ENCODE results near the gene FLAD1.

Gene FLAD1

DNA sequence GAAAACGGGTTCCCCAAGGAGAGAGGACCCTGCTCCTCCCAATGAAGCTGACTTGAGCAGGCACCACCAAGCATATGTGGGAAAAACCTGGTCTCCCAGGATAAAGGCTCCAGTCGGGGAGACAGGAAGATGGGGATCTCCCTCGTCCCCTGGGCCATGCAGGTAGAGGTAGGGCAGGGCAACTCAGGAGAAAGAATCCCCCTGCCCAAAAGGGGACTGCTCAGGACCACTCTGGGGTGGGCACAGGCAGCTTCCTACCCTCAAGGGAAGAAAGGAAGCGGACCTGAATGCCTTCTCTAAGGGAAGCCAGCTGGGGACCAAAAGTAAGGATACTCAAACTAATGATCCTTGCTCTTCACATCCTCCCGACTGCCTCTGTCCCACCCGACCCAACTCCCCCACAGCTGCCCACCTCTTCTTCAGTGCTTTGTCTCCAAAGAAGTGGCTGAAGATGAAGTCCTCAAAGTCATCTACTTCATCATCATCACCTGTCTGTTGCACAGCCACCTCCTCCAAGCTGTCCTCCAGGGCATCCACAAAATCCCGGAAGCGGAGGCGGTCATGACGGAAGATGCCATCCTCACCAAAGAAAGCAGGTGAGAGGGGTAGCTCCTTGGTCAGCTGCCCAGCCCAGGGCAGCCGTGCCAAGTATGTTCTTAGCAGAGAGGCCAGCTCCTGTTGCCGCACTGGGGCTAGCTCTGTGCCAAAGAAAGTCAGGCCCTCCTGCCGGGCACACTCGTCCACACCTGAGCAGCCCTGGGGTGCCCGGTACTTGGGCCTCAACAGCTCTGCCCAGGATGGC lies 37.8 kb upstream of the FLAD1 start:
- TF ChIP-seq, protein P1, sequence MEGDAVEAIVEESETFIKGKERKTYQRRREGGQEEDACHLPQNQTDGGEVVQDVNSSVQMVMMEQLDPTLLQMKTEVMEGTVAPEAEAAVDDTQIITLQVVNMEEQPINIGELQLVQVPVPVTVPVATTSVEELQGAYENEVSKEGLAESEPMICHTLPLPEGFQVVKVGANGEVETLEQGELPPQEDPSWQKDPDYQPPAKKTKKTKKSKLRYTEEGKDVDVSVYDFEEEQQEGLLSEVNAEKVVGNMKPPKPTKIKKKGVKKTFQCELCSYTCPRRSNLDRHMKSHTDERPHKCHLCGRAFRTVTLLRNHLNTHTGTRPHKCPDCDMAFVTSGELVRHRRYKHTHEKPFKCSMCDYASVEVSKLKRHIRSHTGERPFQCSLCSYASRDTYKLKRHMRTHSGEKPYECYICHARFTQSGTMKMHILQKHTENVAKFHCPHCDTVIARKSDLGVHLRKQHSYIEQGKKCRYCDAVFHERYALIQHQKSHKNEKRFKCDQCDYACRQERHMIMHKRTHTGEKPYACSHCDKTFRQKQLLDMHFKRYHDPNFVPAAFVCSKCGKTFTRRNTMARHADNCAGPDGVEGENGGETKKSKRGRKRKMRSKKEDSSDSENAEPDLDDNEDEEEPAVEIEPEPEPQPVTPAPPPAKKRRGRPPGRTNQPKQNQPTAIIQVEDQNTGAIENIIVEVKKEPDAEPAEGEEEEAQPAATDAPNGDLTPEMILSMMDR (IDR thresholded peaks at IDR 0.05; ENCODE audit: poor library complexity, severe bottlenecking), result no peak
- no peaks in the 10 kb centered on the region for H3K4me1 ChIP-seq (ENCODE audit: insufficient read depth, poor library complexity, severe bottlenecking)
- DNase-seq (ENCODE audit: low spot score) (no peak), ATAC-seq (ENCODE audit: low read depth) (no peak)
- no peaks in the 10 kb centered on the region for H3K9me3 ChIP-seq (ENCODE audit: severe bottlenecking)
- H3K27ac ChIP-seq (ENCODE audit: poor library complexity, severe bottlenecking), result no peak overlapping the region
- no peak overlapping the region for H3K4me3 ChIP-seq (ENCODE audit: severe bottlenecking)
- no peaks in the 10 kb centered on the region for H3K27me3 ChIP-seq (ENCODE audit: insufficient read depth, poor library complexity, severe bottlenecking)
- H3K36me3 ChIP-seq (ENCODE audit: low read depth), result no peaks in the 10 kb centered on the region

DNA sequence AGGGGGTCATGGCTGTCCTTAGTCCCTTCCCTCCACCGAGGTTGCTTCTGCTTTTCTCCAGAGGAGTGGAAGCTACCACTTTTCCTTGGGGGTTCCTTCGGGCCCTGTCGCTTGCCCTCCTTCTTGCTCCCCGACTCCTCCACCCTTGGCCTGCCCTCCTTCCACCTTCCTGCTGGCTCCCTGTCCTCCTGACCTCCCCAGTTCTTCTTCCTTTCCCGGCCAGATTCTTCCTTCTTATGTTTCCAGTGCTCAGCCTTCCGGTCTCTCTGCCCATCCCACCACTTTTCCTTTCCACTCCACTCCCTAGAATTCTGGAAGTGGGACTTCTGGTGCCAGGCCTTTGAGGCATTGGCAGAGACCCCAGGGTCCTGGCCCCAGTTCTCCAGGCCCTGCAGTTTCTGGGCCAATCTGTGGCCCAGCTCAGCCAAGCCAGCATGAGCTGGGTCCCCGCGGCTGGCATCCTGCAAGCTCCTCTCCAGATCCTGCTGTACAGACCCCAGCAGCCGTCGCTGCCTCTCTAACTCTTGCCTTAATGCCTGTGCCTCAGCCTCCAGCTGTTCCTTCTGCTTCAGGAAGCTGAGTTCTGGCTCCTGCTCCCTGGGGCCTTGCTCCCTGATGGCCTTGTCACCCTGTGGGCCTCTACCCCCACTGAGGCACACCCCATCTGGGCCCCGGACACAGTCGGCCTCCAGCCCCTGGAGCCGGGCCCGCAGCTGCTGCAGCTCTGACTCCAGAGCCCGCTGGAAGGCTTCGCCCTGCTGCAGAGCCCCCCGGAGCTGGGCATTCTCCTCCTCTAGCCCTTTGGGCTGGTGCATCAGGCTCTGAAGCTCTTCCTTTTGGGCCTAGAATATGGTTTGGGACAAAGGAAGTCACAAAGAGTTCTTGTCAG lies 36.9 kb upstream of the FLAD1 start:
- Histone ChIP-seq H3K4me3 (ENCODE audit: severe bottlenecking) (no peak overlapping the region), H3K4me1 (ENCODE audit: insufficient read depth, poor library complexity, severe bottlenecking) (no peaks in the 10 kb centered on the region), H3K36me3 (ENCODE audit: low read depth) (no peaks in the 10 kb centered on the region), H3K27me3 (ENCODE audit: insufficient read depth, poor library complexity, severe bottlenecking) (no peaks in the 10 kb centered on the region), H3K9me3 (ENCODE audit: severe bottlenecking) (no peaks in the 10 kb centered on the region), H3K27ac (ENCODE audit: poor library complexity, severe bottlenecking) (no peak overlapping the region)
- DNase-seq (ENCODE audit: low spot score) (no peak), ATAC-seq (ENCODE audit: low read depth) (no peak)
- TF ChIP-seq, protein P1 (IDR thresholded peaks at IDR 0.05; ENCODE audit: poor library complexity, severe bottlenecking), result no peak

DNA sequence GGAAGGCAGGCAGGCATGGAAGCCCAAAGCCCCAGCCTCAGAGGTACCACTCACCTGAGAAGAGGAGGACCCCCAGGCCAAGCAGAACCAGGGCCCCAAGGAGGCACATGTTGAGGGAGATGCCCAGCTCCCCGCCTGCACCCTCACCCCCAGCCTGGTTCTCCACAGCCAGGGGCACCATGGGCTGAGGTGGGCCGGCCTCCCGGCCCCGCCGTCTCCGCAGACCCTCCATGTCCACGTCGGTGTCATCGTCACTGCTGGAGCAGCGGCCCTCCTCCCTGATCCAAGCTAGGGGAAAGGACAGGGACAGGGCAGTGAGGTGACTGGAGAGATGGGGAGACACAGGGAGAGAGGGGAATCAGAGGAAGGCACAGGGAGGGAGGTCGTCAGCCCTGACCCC lies 35.1 kb upstream of the FLAD1 start:
- H3K27me3 ChIP-seq (ENCODE audit: insufficient read depth, poor library complexity, severe bottlenecking), result no peaks in the 10 kb centered on the region
- no peak overlapping the region for H3K4me3 ChIP-seq (ENCODE audit: severe bottlenecking)
- TF ChIP-seq, protein P1 (IDR thresholded peaks at IDR 0.05; ENCODE audit: poor library complexity, severe bottlenecking), result no peak
- no peak for DNase-seq (ENCODE audit: low spot score)
- H3K36me3 ChIP-seq (ENCODE audit: low read depth), result no peaks in the 10 kb centered on the region
- H3K27ac ChIP-seq (ENCODE audit: poor library complexity, severe bottlenecking), result no peak overlapping the region
- no peak for ATAC-seq (ENCODE audit: low read depth)
- H3K4me1 ChIP-seq (ENCODE audit: insufficient read depth, poor library complexity, severe bottlenecking), result no peaks in the 10 kb centered on the region
- no peaks in the 10 kb centered on the region for H3K9me3 ChIP-seq (ENCODE audit: severe bottlenecking)

DNA sequence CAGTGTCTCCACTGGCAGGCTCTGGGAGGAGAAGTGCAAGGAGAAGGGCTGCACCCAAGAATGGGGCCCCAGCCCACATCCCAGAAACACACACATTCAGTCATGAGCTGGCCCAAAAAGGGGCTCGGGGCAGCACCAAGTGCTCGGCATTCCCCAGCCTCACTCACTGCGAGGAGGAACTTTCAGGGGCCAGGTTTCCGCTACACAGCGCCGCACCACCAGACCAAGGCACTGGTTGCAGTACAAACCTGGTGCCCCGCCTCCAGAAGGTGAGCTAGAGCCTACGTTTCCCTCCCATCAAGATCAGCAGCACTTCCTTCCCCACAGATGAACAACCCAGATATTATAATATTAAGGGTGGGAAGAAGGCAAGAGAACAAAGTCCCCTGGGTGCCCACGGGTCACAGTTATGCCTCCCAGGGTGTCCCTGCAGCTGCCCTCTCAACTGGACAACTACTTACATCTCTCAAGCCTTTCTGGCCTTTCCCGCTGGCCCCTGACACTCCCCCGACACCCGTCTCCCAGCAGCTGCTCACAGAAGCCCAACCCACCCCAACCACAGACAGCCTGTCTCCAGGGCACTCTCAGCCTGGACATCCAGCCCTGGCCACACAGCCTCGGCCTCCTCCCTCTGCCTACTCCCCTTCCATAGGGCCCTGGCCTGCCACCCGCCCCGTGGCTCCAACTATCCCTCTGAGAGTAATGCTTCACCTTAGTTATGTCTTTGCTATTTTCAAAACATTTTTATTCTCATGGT lies 31.1 kb upstream of the FLAD1 start:
- Histone ChIP-seq H3K27me3 (ENCODE audit: insufficient read depth, poor library complexity, severe bottlenecking) (no peaks in the 10 kb centered on the region), H3K36me3 (ENCODE audit: low read depth) (no peaks in the 10 kb centered on the region), H3K9me3 (ENCODE audit: severe bottlenecking) (no peaks in the 10 kb centered on the region), H3K4me3 (ENCODE audit: severe bottlenecking) (no peak overlapping the region), H3K27ac (ENCODE audit: poor library complexity, severe bottlenecking) (no peak overlapping the region), H3K4me1 (ENCODE audit: insufficient read depth, poor library complexity, severe bottlenecking) (peaks cover 10% of the 10 kb centered on the region)
- TF ChIP-seq, protein P1 (IDR thresholded peaks at IDR 0.05; ENCODE audit: poor library complexity, severe bottlenecking), result no peak
- ATAC-seq (ENCODE audit: low read depth) (no peak), DNase-seq (ENCODE audit: low spot score) (no peak)
